HUDEP-2 (cell line): ENCODE measurements around the gene CTPS2.

Experiments used
- DNase-seq, 76 experiments: peaks; one replicate each; lab custom pipeline; 2025; ENCODE audit not compliant: unreplicated experiment in 76 of 76; lab: John Stamatoyannopoulos, UW

The CTPS2 gene

GRCh38 chrX:16573781-16574180 lies 138.7 kb downstream of the CTPS2 start:
- DNase-seq, result no peak

- no peak for DNase-seq
Observed at GRCh38 chrX:16567681-16568080, 144.8 kb downstream of the CTPS2 start.

GRCh38 chrX:16566571-16566970 lies 145.9 kb downstream of the CTPS2 start:
- no peak for DNase-seq

- no peak for DNase-seq
Observed at GRCh38 chrX:16560173-16560572, 152.3 kb downstream of the CTPS2 start.

GRCh38 chrX:16559206-16559619 lies 153.3 kb downstream of the CTPS2 start:
- no peak for DNase-seq

DNA sequence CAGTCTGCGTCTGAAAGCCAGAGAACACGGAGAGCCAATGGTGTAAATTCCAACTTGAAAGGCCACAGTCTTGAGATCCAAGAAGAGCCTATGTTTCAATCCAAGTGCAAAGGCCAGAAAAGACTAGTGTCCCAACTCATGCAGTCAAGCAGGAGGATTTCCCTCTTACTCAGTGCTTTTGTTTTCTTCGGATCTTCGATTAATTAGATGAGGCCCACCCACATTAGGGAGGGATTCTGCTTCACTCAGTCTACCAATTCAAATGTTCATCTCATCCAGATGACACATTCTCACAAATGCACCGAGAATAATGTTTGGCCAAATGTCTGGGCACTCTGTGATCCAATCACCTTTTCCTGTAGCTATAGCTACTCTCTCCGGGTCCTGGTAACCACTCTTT lies 154.0 kb downstream of the CTPS2 start:
- DNase-seq, result no peak

- DNase-seq, result no peak
Observed at GRCh38 chrX:16552546-16552945, 159.9 kb downstream of the CTPS2 start.

- no peak for DNase-seq
Observed at GRCh38 chrX:16547644-16548043, 164.8 kb downstream of the CTPS2 start.

GRCh38 chrX:16544969-16545368 lies 167.5 kb downstream of the CTPS2 start:
- no peak for DNase-seq
